Astrocyte (in vitro differentiated cells and primary cell): Measurements from ENCODE around the gene SNAPIN.

ENCODE experiments used
- EZH2 ChIP-seq: IDR thresholded peaks from 2 replicates; pipeline ENCODE4 v1.6.1; 2012; ENCODE audit warnings: mild to moderate bottlenecking, low read length, inconsistent platforms; ENCODE audit not compliant: insufficient read depth
- TF ChIP-seq, protein P1 (sequence below): IDR thresholded peaks from 2 replicates; pipeline ENCODE4 v1.5.1; 2011; ENCODE audit warnings: low read depth, mild to moderate bottlenecking, inconsistent platforms, low read length, moderate library complexity; ENCODE audit not compliant: insufficient read depth

DNA sequence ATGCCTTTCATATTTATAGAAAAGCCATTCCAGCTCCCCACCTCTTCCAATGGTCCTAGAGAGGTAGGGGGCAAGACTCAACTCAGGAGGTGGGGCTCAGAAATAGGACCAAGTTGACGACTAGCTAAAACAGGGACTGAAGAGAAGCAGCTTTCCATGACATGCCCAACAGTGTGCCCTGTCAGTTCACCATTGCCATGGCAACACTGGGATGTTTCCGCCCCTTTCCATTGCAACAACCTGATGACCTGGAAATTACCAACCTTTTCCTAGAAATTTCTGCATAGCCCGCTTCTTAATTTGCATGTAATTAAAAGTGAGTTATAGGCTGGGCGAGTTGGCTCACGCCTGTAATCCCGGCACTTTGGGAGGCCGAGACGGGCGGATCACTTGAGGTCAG lies 47.0 kb downstream of the SNAPIN start:
- TF ChIP-seq, protein P1, sequence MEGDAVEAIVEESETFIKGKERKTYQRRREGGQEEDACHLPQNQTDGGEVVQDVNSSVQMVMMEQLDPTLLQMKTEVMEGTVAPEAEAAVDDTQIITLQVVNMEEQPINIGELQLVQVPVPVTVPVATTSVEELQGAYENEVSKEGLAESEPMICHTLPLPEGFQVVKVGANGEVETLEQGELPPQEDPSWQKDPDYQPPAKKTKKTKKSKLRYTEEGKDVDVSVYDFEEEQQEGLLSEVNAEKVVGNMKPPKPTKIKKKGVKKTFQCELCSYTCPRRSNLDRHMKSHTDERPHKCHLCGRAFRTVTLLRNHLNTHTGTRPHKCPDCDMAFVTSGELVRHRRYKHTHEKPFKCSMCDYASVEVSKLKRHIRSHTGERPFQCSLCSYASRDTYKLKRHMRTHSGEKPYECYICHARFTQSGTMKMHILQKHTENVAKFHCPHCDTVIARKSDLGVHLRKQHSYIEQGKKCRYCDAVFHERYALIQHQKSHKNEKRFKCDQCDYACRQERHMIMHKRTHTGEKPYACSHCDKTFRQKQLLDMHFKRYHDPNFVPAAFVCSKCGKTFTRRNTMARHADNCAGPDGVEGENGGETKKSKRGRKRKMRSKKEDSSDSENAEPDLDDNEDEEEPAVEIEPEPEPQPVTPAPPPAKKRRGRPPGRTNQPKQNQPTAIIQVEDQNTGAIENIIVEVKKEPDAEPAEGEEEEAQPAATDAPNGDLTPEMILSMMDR = no peak
- no peak for TF ChIP-seq EZH2
